Activated naive CD4-positive, alpha-beta T cell treated with anti-CD3 and anti-CD28 coated beads, Interleukin-2, amount 50 U/mL, for 72 hours (primary cell): ENCODE data around the gene PXT1. TPM values are rescaled to one million over a fixed set of nuclear protein-coding genes. Genes with fewer than 3 reads are reported as not detected.

Experiments used
- ATAC-seq, 2 donors: fragments of 150-1000 bp; cut with Tn5 transposase; 2 replicates each; pipeline ENCODE4 v1.10.0; 2021; ENCODE audit warnings: mild to moderate bottlenecking in 2 of 2, moderate library complexity in 2 of 2
- DNase-seq, 2 donors: peaks; one replicate each; pipeline ENCODE4 v3.0.0; 2021 to 2022; ENCODE audit warnings: low spot score in 2 of 2
- H3K27ac Mint-ChIP-seq, 2 donors: one replicate each; pipeline ENCODE4 v1.8.0; 2022; ENCODE audit warnings: mild to moderate bottlenecking in 2 of 2, mixed read lengths in 2 of 2
- H3K36me3 Mint-ChIP-seq, 2 donors: one replicate each; pipeline ENCODE4 v1.8.0; 2022; ENCODE audit warnings: mixed read lengths in 2 of 2
- H3K9me3 Mint-ChIP-seq, 2 donors: one replicate each; pipeline ENCODE4 v1.8.0; 2022; ENCODE audit warnings: mixed read lengths in 2 of 2
- total RNA-seq, 2 donors: library from RNA; stranded (reverse); gene quantifications; one replicate each; pipeline ENCODE4 v1.2.3, GENCODE V29; 2022

PXT1 gene
- total RNA-seq, 2 donors from 2014 or later = 0.80 TPM; not detected in 1

DNA sequence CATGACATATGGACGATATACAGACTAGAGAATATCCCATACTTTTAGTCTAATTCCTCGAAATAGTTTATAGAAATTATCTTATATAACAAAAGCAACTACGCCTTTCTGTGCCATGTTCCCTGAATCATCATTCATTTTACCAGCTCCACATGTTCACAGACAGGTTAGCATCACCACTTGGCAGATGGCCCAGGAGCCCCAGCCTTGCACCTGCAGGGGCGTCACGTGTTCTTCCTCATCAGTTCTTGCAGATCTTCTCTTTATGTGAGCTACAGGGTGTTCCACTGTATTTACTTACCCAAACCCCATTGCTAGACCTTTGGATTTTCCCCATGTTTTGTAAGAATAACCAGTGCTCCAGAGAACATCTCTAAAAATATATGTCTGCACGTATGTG, 93.4 kb downstream of the PXT1 start:
- DNase-seq (no peak), ATAC-seq (no peak)
- H3K27ac Mint-ChIP-seq = no peak overlapping the region
- peaks cover 0 to 4% of the 10 kb centered on the region in 2 donors for H3K9me3 Mint-ChIP-seq
- H3K36me3 Mint-ChIP-seq = peaks cover 0 to 6% of the 10 kb centered on the region in 2 donors

DNA sequence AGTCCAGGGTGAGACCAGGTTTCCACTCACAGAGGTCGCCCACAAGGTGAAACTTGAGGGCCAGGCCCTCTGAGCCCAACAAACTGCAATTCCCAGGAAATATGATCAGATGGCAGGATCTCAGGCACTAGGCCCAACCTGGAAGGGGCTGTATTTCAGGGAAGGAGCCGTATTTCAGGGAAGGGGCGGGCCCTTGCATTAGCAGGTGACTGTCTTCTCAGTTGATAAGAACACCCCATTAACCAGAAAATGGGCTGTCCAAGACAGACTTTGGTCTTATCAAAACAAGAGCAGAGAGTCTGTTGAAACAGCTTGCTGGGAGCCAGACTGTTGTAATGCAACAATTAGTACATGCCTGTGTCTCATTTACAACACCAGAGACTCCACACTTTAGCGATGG, 95.0 kb downstream of the PXT1 start:
- peaks cover 0 to under 1% of the 10 kb centered on the region in 2 donors for H3K36me3 Mint-ChIP-seq
- H3K9me3 Mint-ChIP-seq = no peaks in the 10 kb centered on the region
- ATAC-seq (no peak), DNase-seq (no peak)
- no peak overlapping the region for H3K27ac Mint-ChIP-seq

DNA sequence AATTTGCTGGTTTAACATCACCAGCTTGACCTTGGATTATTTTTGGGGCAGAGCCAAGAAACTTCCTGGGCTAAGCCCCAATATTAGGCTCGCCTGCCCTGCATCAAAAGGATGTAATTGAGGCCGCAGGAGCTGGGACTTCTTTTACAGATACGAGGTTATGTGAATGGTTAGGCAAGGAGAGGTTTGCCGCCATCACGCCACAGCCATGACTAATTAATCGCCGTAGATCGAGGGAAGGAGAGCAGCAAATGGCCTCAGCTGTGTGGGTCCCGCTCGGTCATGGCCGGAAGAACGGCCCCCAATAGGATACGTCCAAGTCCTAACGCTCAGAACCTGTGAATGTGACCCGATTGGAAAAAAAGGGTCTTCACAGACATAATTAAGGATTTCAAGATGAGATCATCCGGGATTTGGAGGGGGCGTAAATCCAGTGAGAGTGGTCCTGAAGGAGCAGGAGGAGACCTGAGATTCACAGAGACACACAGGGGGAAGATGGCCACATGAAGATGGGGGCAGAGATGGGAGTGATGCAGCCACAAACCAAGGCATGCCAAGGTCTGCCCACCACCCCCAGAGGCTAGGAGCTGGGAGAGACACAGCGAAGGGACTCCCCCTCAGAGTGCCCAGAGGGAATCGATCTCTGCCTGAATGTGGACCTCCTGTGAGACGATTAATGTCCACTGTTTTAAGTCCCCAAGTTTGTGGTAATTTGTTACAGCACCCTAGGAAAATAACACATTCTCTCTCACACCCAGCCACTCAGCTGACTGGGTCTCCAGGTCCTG, 96.0 kb downstream of the PXT1 start:
- H3K9me3 Mint-ChIP-seq = no peaks in the 10 kb centered on the region
- no peaks in the 10 kb centered on the region for H3K36me3 Mint-ChIP-seq
- ATAC-seq (no peak), DNase-seq (no peak)
- H3K27ac Mint-ChIP-seq = no peak overlapping the region

DNA sequence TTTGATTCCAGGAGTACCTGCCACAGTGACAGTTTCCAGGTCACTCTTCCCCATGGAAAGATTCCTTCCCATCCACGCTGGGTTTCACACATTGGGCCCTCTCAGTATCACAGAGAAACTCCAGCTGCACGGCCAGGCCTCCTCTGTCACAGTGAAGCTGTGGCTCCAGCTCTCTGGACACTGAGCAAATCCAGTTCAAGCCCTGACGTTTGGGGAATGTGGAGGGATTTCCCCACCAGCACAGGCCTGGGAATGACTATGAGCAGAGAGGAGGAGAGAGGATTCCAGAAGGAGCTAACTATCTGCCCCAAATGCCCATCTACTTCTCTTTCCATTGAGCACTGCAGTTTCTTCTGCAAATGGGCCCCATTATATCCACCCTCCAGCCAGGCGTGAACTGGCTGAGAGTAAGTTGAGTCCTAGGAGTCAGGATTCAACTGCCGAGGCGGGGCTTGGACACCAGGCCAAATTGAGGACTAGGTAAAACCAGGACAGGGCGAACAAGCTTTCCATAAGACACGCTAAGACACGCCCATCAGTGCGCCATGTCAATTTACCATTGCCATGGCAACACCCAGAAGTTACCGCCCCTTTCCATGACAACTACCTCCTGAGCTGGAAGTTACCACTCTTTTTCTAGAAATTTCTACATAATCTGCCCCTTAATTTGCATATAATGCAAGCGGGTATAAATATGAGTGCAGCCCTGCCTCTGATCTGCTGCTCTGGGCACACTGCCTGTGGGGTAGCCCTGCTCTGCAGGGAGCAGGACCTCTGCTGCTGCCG, 96.8 kb downstream of the PXT1 start:
- no peaks in the 10 kb centered on the region for H3K9me3 Mint-ChIP-seq
- ATAC-seq (no peak), DNase-seq (no peak)
- H3K27ac Mint-ChIP-seq = no peak overlapping the region
- H3K36me3 Mint-ChIP-seq = no peaks in the 10 kb centered on the region

DNA sequence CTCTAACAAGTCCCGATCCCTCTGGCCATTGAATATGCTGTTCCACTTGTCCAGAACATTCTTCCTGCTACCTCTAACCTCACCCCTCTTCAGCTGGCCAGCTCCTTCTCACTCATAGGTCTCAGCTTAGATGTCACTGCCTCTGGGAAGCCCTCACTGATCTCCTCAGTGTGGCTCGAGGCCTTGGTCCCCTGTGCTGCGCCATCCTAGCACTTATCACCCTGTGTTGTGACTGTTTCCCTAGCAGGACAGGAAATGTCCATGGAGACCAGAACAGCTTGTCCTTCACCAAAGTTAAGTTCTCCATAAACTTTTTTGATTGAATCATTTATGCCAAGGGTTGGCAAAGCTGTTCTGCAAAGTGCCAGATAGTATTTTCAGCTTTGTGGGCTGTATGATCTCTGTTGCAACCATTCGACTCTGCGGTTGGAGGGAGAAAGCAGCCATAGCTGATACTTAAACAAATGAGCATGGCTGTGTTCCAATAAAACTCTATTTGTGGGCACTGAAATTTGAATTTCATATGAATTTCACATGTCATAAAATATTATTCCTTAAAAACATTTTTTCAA, 99.5 kb downstream of the PXT1 start:
- ATAC-seq = no peak
- H3K36me3 Mint-ChIP-seq = no peaks in the 10 kb centered on the region
- no peak for DNase-seq
- H3K9me3 Mint-ChIP-seq = no peaks in the 10 kb centered on the region
- no peak overlapping the region for H3K27ac Mint-ChIP-seq

- ATAC-seq (peak; percentile 77 to 86), DNase-seq (peak; percentile 64 to 86)
- H3K9me3 Mint-ChIP-seq = no peaks in the 10 kb centered on the region
- H3K36me3 Mint-ChIP-seq = no peaks in the 10 kb centered on the region
- H3K27ac Mint-ChIP-seq = peak overlapping the region in 1 of 2 donors; percentile 86
These were observed 101.8 kb downstream of the PXT1 start for GRCh38 chr6:36340618-36341454.

Other genes with a start within 250 kb of the PXT1 start
- gene BRPF3, start 246.1 kb downstream of the PXT1 start, total RNA-seq = 10 to 100 TPM; 17.7 to 21.6 TPM
- gene PNPLA1, start 172.8 kb downstream of the PXT1 start, total RNA-seq = not detected
- gene BNIP5, start 106.0 kb downstream of the PXT1 start, total RNA-seq = not detected
- 1 to 10 TPM in 1 of 2 donors, under 1 TPM in 1; 0.16 to 2.0 TPM for gene ETV7, start 55.2 kb downstream of the PXT1 start, total RNA-seq
- gene KCTD20, start 146 bp upstream of the PXT1 start, total RNA-seq = 10 to 100 TPM; 28.9 to 54.8 TPM
- 10 to 100 TPM; 25.7 to 27.3 TPM for gene STK38, start 104.6 kb upstream of the PXT1 start, total RNA-seq
- 100 to 1,000 TPM; 197 to 431 TPM for gene SRSF3, start 151.5 kb upstream of the PXT1 start, total RNA-seq
- 100 to 1,000 TPM in 1 of 2 donors, 10 to 100 TPM in 1; 43.3 to 146 TPM for gene CDKN1A, start 235.9 kb upstream of the PXT1 start, total RNA-seq